ENCODE results near the gene SLC27A1.

GRCh38 chr19:17436094-17436873 is 34.0 kb upstream of the SLC27A1 start:
- TF ChIP-seq POLR2A (IDR thresholded peaks at IDR 0.05; ENCODE audit: low read length) (no peak), GATA1 (IDR thresholded peaks at IDR 0.05; ENCODE audit: low read depth, low read length) (no peak)
